Measurements from ENCODE around the gene SLC49A4. TPM values are rescaled to one million over a fixed set of nuclear protein-coding genes. Genes with fewer than 3 reads are reported as not detected.

SLC49A4 gene
- total and polyA plus RNA-seq, 2 donors (not counting 1 experiment from before 2014, with no cell fraction given) = 2.5 to 20.0 TPM

DNA sequence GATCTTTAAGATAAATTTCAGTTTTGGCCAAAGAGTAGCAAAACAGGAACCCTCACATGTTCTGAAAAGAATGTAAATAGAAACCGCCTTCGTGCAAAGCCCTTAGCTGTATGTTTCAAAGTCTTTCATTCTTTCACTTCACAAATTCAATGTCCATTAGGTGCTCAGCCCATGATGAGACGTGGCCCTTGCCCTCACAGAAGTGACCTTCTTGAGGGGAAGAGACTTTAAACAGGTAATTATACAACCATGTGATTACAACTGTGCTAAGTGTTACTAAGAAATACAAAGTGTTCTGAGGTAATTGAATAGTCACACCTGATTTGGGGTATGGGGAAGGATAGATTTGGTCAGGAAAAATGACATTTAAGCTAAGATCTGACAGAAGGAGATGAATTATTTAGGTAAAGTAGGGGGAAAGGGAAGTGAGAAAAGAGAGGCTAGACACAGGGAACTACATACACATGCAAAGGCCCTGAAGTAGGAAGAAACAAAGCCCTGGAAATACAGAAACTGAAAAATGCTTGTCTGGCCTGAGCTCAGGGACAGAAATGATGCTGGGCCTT, 20.8 kb upstream of the SLC49A4 start:
- CTCF ChIA-PET = interaction anchor here (1.0 kb wide), 1 partner anchor 19 kb away, joined by 5 read pairs; no protein-coding TSS in a partner anchor

DNA sequence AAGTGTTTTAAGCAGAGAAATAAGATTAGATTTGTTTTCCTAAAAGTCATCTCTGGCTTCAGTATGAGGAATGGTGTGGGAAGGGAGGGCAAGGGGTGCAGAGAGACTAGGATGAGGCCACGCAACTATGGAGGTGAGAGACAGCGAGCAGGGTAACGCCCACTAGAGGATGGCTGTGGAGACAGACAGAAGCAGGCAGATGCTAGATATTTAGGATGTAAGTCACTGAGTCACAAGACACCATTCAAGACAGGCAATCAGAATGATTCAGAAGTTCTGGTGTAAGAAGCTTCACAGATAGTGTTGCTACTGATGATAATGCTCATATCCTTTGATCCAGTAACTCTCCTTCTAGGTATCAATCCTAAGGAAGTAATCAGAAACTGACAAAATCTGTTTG, 20.3 kb upstream of the SLC49A4 start:
- Mint-ChIP-seq H3K9me3 (ENCODE audit: insufficient read depth) (no peaks in the 10 kb centered on the region), H3K4me3 (no peak overlapping the region), H3K4me1 (peaks cover 16% of the 10 kb centered on the region), H3K27ac (peak overlapping the region; percentile 51), H3K27me3 (no peaks in the 10 kb centered on the region)
- no peak for ATAC-seq (ENCODE audit: low read depth)
- 89% methylated on average over 3 of the region's 3 CpGs for WGBS (ENCODE audit: insufficient coverage)
- no peak overlapping the region for H3K4me2 ChIP-seq (replicated peaks; ENCODE audit: low read depth, low read length, poor library complexity, severe bottlenecking)
- H3K79me2 ChIP-seq (ENCODE audit: control insufficient read depth, insufficient read depth, low read length) = no peaks in the 10 kb centered on the region
- DNase-seq = no peak
- H3K27ac ChIP-seq (ENCODE audit: low read length in 2 of 2) = peak overlapping the region in 1 of 2 donors; percentile 61
- POLR2A ChIA-PET = no interaction called here
- no peak for TF ChIP-seq EZH2 (IDR thresholded peaks at IDR 0.05; ENCODE audit: borderline replicate concordance, insufficient read depth, low read depth, low read length, poor library complexity, severe bottlenecking)
- TF ChIP-seq, protein P1, sequence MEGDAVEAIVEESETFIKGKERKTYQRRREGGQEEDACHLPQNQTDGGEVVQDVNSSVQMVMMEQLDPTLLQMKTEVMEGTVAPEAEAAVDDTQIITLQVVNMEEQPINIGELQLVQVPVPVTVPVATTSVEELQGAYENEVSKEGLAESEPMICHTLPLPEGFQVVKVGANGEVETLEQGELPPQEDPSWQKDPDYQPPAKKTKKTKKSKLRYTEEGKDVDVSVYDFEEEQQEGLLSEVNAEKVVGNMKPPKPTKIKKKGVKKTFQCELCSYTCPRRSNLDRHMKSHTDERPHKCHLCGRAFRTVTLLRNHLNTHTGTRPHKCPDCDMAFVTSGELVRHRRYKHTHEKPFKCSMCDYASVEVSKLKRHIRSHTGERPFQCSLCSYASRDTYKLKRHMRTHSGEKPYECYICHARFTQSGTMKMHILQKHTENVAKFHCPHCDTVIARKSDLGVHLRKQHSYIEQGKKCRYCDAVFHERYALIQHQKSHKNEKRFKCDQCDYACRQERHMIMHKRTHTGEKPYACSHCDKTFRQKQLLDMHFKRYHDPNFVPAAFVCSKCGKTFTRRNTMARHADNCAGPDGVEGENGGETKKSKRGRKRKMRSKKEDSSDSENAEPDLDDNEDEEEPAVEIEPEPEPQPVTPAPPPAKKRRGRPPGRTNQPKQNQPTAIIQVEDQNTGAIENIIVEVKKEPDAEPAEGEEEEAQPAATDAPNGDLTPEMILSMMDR (IDR thresholded peaks at IDR 0.05) = no peak
- CTCF ChIA-PET = interaction anchor here (2.1 kb wide), 1 partner anchor 16 kb away, joined by 6 read pairs; no protein-coding TSS in a partner anchor
- no peak overlapping the region for H2AFZ ChIP-seq (ENCODE audit: insufficient read depth, low read depth, low read length, poor library complexity, severe bottlenecking)
- no peaks in the 10 kb centered on the region for H3K9me3 ChIP-seq (ENCODE audit: control extremely low read depth in 1 of 3, control insufficient read depth in 2 of 3, insufficient read depth in 1 of 3, low read length in 2 of 3)
- H3K4me1 ChIP-seq (ENCODE audit: control insufficient read depth in 2 of 2, insufficient read depth in 2 of 2, low read length in 2 of 2) = peaks cover 5 to 9% of the 10 kb centered on the region in 2 donors
- intact Hi-C loops (cut with micrococcal nuclease) = no loop called here
- no peak overlapping the region for H3K9ac ChIP-seq (ENCODE audit: low read length)
- H4K20me1 ChIP-seq (ENCODE audit: control insufficient read depth, insufficient read depth, low read length, poor library complexity, severe bottlenecking) = no peaks in the 10 kb centered on the region
- H3K27me3 ChIP-seq (replicated peaks in 1 of 4; ENCODE audit: control extremely low read depth in 1 of 4, control insufficient read depth in 3 of 4, insufficient read depth in 4 of 4, low read length in 3 of 4) = no peaks in the 10 kb centered on the region
- H3K4me3 ChIP-seq (ENCODE audit: control extremely low read depth in 1 of 5, extremely low read depth in 1 of 5, insufficient read depth in 1 of 5, low read depth in 2 of 5, low read length in 4 of 5) = no peak overlapping the region
- peaks cover 0 to 2% of the 10 kb centered on the region in 2 experiments for H3K36me3 ChIP-seq (replicated peaks in 1 of 2; ENCODE audit: control extremely low read depth in 1 of 2, control insufficient read depth in 1 of 2, extremely low read depth in 1 of 2, insufficient read depth in 2 of 2, low read length in 1 of 2)

More for the DNA sequence above, 20.8 kb upstream of the SLC49A4 start:
- Histone ChIP-seq H3K4me1 (ENCODE audit: control insufficient read depth in 2 of 2, insufficient read depth in 2 of 2, low read length in 2 of 2) (peaks cover 5 to 9% of the 10 kb centered on the region in 2 donors), H3K27ac (ENCODE audit: low read length in 2 of 2) (peak overlapping the region in 1 of 2 donors; percentile 61), H3K9ac (ENCODE audit: low read length) (no peak overlapping the region), H2AFZ (ENCODE audit: insufficient read depth, low read depth, low read length, poor library complexity, severe bottlenecking) (no peak overlapping the region), H3K79me2 (ENCODE audit: control insufficient read depth, insufficient read depth, low read length) (no peaks in the 10 kb centered on the region), H3K27me3 (replicated peaks in 1 of 4; ENCODE audit: control extremely low read depth in 1 of 4, control insufficient read depth in 3 of 4, insufficient read depth in 4 of 4, low read length in 3 of 4) (no peaks in the 10 kb centered on the region), H3K36me3 (replicated peaks in 1 of 2; ENCODE audit: control extremely low read depth in 1 of 2, control insufficient read depth in 1 of 2, extremely low read depth in 1 of 2, insufficient read depth in 2 of 2, low read length in 1 of 2) (peaks cover 0 to 2% of the 10 kb centered on the region in 2 experiments), H3K4me2 (replicated peaks; ENCODE audit: low read depth, low read length, poor library complexity, severe bottlenecking) (no peak overlapping the region), H3K9me3 (ENCODE audit: control extremely low read depth in 1 of 3, control insufficient read depth in 2 of 3, insufficient read depth in 1 of 3, low read length in 2 of 3) (no peaks in the 10 kb centered on the region), H4K20me1 (ENCODE audit: control insufficient read depth, insufficient read depth, low read length, poor library complexity, severe bottlenecking) (no peaks in the 10 kb centered on the region), H3K4me3 (ENCODE audit: control extremely low read depth in 1 of 5, extremely low read depth in 1 of 5, insufficient read depth in 1 of 5, low read depth in 2 of 5, low read length in 4 of 5) (no peak overlapping the region)
- intact Hi-C loops (cut with micrococcal nuclease) = no loop called here
- ATAC-seq (ENCODE audit: low read depth) (no peak), DNase-seq (no peak)
- H3K4me1 Mint-ChIP-seq = peaks cover 16% of the 10 kb centered on the region
- no peaks in the 10 kb centered on the region for H3K9me3 Mint-ChIP-seq (ENCODE audit: insufficient read depth)
- H3K27ac Mint-ChIP-seq = peak overlapping the region; percentile 51
- POLR2A ChIA-PET = no interaction called here
- no peak overlapping the region for H3K4me3 Mint-ChIP-seq
- TF ChIP-seq, protein P1 (IDR thresholded peaks at IDR 0.05) = no peak
- TF ChIP-seq EZH2 (IDR thresholded peaks at IDR 0.05; ENCODE audit: borderline replicate concordance, insufficient read depth, low read depth, low read length, poor library complexity, severe bottlenecking) = no peak
- H3K27me3 Mint-ChIP-seq = no peaks in the 10 kb centered on the region
- 76% methylated on average over 2 of the region's 3 CpGs for WGBS (ENCODE audit: insufficient coverage)

Measured in B cell (primary cell).